GM18951 (cell line): ENCODE measurements around the gene HMGCL.

ENCODE experiments used
- POLR2A ChIP-seq: IDR thresholded peaks from 4 replicates; pipeline ENCODE4 v1.6.1; 2011; ENCODE audit warnings: mild to moderate bottlenecking; ENCODE audit not compliant: insufficient read length, insufficient read depth; ENCODE audit errors: extremely low read depth
- in situ Hi-C: fragments of 300-500 bp; cut with MboI; formaldehyde crosslinking; loops from one replicate; pipeline ENCODE4 v1.12.0; 2022; ENCODE audit warnings: low sequenced_read_pairs, mixed read lengths, inconsistent platforms; ENCODE audit not compliant: unreplicated experiment

HMGCL gene

GRCh38 chr1:23816906-23817305 is 8.3 kb downstream of the HMGCL start:
- no peak for TF ChIP-seq POLR2A
- in situ Hi-C loops = loop anchor here (10.0 kb wide), 1 partner anchor 48 kb away; the partner anchor contains the start of gene FUCA1

GRCh38 chr1:23816361-23816760 is 8.9 kb downstream of the HMGCL start:
- TF ChIP-seq POLR2A = no peak

GRCh38 chr1:23814016-23814415 is 11.2 kb downstream of the HMGCL start:
- in situ Hi-C loops = loop anchor here (10.0 kb wide), 1 partner anchor 51 kb away; the partner anchor contains the start of gene FUCA1
- no peak for TF ChIP-seq POLR2A

More at GRCh38 chr1:23816361-23816760, 8.9 kb downstream of the HMGCL start:
- in situ Hi-C loops = loop anchor here (10.0 kb wide), 1 partner anchor 48 kb away; the partner anchor contains the start of gene FUCA1

- in situ Hi-C loops = loop anchor here (10.0 kb wide), 1 partner anchor 54 kb away; the partner anchor contains the start of gene FUCA1
- no peak for TF ChIP-seq POLR2A
Measured at GRCh38 chr1:23810818-23811540, 14.2 kb downstream of the HMGCL start.

- TF ChIP-seq POLR2A = no peak
- in situ Hi-C loops = loop anchor here (10.0 kb wide), 2 partner anchors 55 to 105 kb away; partner anchors contain the start of genes CNR2 and FUCA1
Measured at GRCh38 chr1:23809751-23810171, 15.5 kb downstream of the HMGCL start.

GRCh38 chr1:23807453-23807852 is 17.8 kb downstream of the HMGCL start:
- TF ChIP-seq POLR2A = no peak
- in situ Hi-C loops = loop anchor here (10.0 kb wide), 1 partner anchor 107 kb away; the partner anchor contains the start of gene CNR2

GRCh38 chr1:23806280-23806679 is 18.9 kb downstream of the HMGCL start:
- TF ChIP-seq POLR2A = no peak
- in situ Hi-C loops = loop anchor here (10.0 kb wide), 1 partner anchor 109 kb away; the partner anchor contains the start of gene CNR2

GRCh38 chr1:23805025-23805424 is 20.2 kb downstream of the HMGCL start:
- no peak for TF ChIP-seq POLR2A
- in situ Hi-C loops = loop anchor here (10.0 kb wide), 1 partner anchor 110 kb away; the partner anchor contains the start of gene CNR2

- TF ChIP-seq POLR2A = no peak
- in situ Hi-C loops = loop anchor here (10.0 kb wide), 1 partner anchor 110 kb away; the partner anchor contains the start of gene CNR2
Measured at GRCh38 chr1:23804183-23804835, 20.9 kb downstream of the HMGCL start.

GRCh38 chr1:23803674-23804073 is 21.6 kb downstream of the HMGCL start:
- in situ Hi-C loops = loop anchor here (10.0 kb wide), 1 partner anchor 111 kb away; the partner anchor contains the start of gene CNR2

GRCh38 chr1:23802809-23803342 is 22.4 kb downstream of the HMGCL start:
- in situ Hi-C loops = loop anchor here (10.0 kb wide), 1 partner anchor 112 kb away; the partner anchor contains the start of gene CNR2

More at GRCh38 chr1:23803674-23804073, 21.6 kb downstream of the HMGCL start:
- no peak for TF ChIP-seq POLR2A

- in situ Hi-C loops = loop anchor here (10.0 kb wide), 1 partner anchor 113 kb away; the partner anchor contains the start of gene CNR2
- TF ChIP-seq POLR2A = no peak
Measured at GRCh38 chr1:23801876-23802275, 23.4 kb downstream of the HMGCL start.

- TF ChIP-seq POLR2A = no peak
- in situ Hi-C loops = loop anchor here (10.0 kb wide), 1 partner anchor 113 kb away; the partner anchor contains the start of gene CNR2
Measured at GRCh38 chr1:23801338-23801748, 23.9 kb downstream of the HMGCL start.
